HCT116 (cell line): Measurements from ENCODE around the gene RNF148. TPM values are rescaled to one million over a fixed set of nuclear protein-coding genes. Genes with fewer than 3 reads are reported as not detected.

Source experiments
- ATAC-seq: fragments of 200-7000 bp; cut with Tn5 transposase; 2 replicates; pipeline ENCODE4 v1.9.1; 2020; ENCODE audit warnings: mild to moderate bottlenecking, moderate library complexity
- BruUV-seq: library from RNA; stranded (reverse); fragments of 400-500 nt; replicated peaks from 2 replicates; lab custom pipeline; 2021; lab: Mats Ljungman, UMichigan
- CTCF ChIA-PET: fragments of 300-600 bp; sonication (Branson Sonifier 250); formaldehyde crosslinking; loops from one replicate; lab custom pipeline; 2021; ENCODE audit warnings: antibody characterized with exemption; lab: Charles Lee
- POLR2A ChIA-PET: fragments of 300-600, 350-600 bp; sonication (Branson Sonifier 250); formaldehyde crosslinking; loops from one replicate; lab custom pipeline; 2021; ENCODE audit warnings: antibody characterized with exemption; lab: Charles Lee
- RAD21 ChIA-PET, 2 experiments: fragments of 300-600 bp; sonication (Branson Sonifier 250); formaldehyde crosslinking; loops; one replicate each; lab custom pipeline; 2023; ENCODE audit warnings: low total read pairs in 2 of 2; ENCODE audit not compliant: uncharacterized antibody in 2 of 2, unreplicated experiment in 2 of 2, low non-redundant PET in 1 of 2; lab: Charles Lee
- DNase-seq: peaks from one replicate; pipeline ENCODE4 v3.0.0-alpha.2; 2010; ENCODE audit warnings: low read depth, low spot score
- H2AFZ ChIP-seq: fragments of 200-600 bp; shearing (Covaris generic), sonication (generic); 2 replicates; pipeline ENCODE4 v1.6.1; 2017; ENCODE audit warnings: low read depth, mixed run types, mixed read lengths, antibody characterized with exemption, low read length; ENCODE audit not compliant: poor library complexity, severe bottlenecking
- H3K27ac ChIP-seq: 2 replicates; pipeline ENCODE4 v1.5.1; 2012; ENCODE audit warnings: low read depth, low read length
- H3K27me3 ChIP-seq: fragments of 200-600 bp; sonication (generic); 2 replicates; pipeline ENCODE4 v1.6.1; 2016; ENCODE audit warnings: mixed run types, low read length, mixed read lengths; ENCODE audit not compliant: insufficient read depth
- H3K36me3 ChIP-seq, 2 experiments: fragments of 200-500 bp in 1 of 2; fragments of 200-600 bp in 1 of 2; sonication (Bioruptor generic) in 1 of 2; sonication (generic) in 1 of 2; 2 replicates each; pipeline versions ENCODE4 v1.5.1 to v1.6.1; 2014 to 2016; ENCODE audit warnings: low read length in 2 of 2, inconsistent platforms in 1 of 2, mixed read lengths in 1 of 2, mixed run types in 1 of 2; ENCODE audit not compliant: insufficient read depth in 2 of 2, control insufficient read depth in 1 of 2
- H3K4me1 ChIP-seq, 2 experiments: fragments of 200-600 bp in 1 of 2; sonication (generic) in 1 of 2; 2 replicates each; pipeline versions ENCODE4 v1.5.1 to v1.6.1; 2012 to 2017; ENCODE audit warnings: low read length in 2 of 2, inconsistent platforms in 1 of 2, mild to moderate bottlenecking in 1 of 2, mixed read lengths in 1 of 2, mixed run types in 1 of 2, moderate library complexity in 1 of 2; ENCODE audit not compliant: insufficient read depth in 2 of 2, control insufficient read depth in 1 of 2
- H3K4me2 ChIP-seq: fragments of 200-600 bp; sonication (generic); 2 replicates; pipeline ENCODE4 v1.6.1; 2017; ENCODE audit warnings: mixed run types, low read length, mixed read lengths
- H3K4me3 ChIP-seq, 2 experiments: fragments of 200-600 bp in 1 of 2; sonication (generic) in 1 of 2; replicated peaks in 1 of 2; 2 replicates each; pipeline ENCODE4 v1.5.1; 2011 to 2016; ENCODE audit warnings: low read length in 2 of 2, control low read depth in 1 of 2, low read depth in 1 of 2, mild to moderate bottlenecking in 1 of 2, mixed read lengths in 1 of 2, mixed run types in 1 of 2
- H3K79me2 ChIP-seq: fragments of 200-600 bp; sonication (generic); 2 replicates; pipeline ENCODE4 v1.6.1; 2017; ENCODE audit warnings: mild to moderate bottlenecking, mixed run types, low read length, moderate library complexity, mixed read lengths; ENCODE audit not compliant: insufficient read depth
- H3K9ac ChIP-seq: fragments of 200-600 bp; sonication (generic); 2 replicates; pipeline ENCODE4 v1.6.1; 2016; ENCODE audit warnings: low read length, mixed read lengths
- H3K9me2 ChIP-seq: fragments of 200-600 bp; sonication (generic), shearing (Covaris generic); 2 replicates; pipeline ENCODE4 v1.6.1; 2017; ENCODE audit warnings: mixed run types, mild to moderate bottlenecking, moderate library complexity; ENCODE audit not compliant: insufficient read depth
- H3K9me3 ChIP-seq, 2 experiments: fragments of 200-500 bp in 1 of 2; fragments of 200-600 bp in 1 of 2; sonication (Bioruptor generic) in 1 of 2; sonication (generic) in 1 of 2; 2 replicates each; pipeline ENCODE4 v1.6.1; 2014 to 2017; ENCODE audit warnings: low read length in 2 of 2, mixed read lengths in 2 of 2, inconsistent platforms in 1 of 2, low read depth in 1 of 2, mild to moderate bottlenecking in 1 of 2, mixed run types in 1 of 2, moderate library complexity in 1 of 2; ENCODE audit not compliant: control insufficient read depth in 1 of 2, insufficient read depth in 1 of 2
- H4K20me1 ChIP-seq: fragments of 200-600 bp; sonication (generic), shearing (Covaris generic); 2 replicates; pipeline ENCODE4 v1.6.1; 2017; ENCODE audit warnings: mixed run types, mild to moderate bottlenecking, moderate library complexity; ENCODE audit not compliant: insufficient read depth
- CBX3 ChIP-seq: IDR thresholded peaks from 2 replicates; pipeline ENCODE4 v1.6.1; 2012; ENCODE audit warnings: low read depth
- CEBPB ChIP-seq: IDR thresholded peaks from 2 replicates; pipeline ENCODE4 v1.6.1; 2012; ENCODE audit warnings: low read depth
- EGR1 ChIP-seq: IDR thresholded peaks from 2 replicates; pipeline ENCODE4 v1.6.1; 2012; ENCODE audit warnings: low read depth
- ELF1 ChIP-seq: IDR thresholded peaks from 2 replicates; pipeline ENCODE4 v1.6.1; 2012; ENCODE audit warnings: low read depth, borderline replicate concordance
- EZH2 ChIP-seq: fragments of 200-600 bp; sonication (generic); IDR thresholded peaks from 2 replicates; pipeline ENCODE4 v1.6.1; 2017; ENCODE audit warnings: antibody characterized with exemption, mixed run types
- FOSL1 ChIP-seq: IDR thresholded peaks from 2 replicates; pipeline ENCODE4 v1.6.1; 2012; ENCODE audit warnings: low read depth
- JUND ChIP-seq: IDR thresholded peaks from 2 replicates; pipeline ENCODE4 v1.6.1; 2012
- POLR2A ChIP-seq: IDR thresholded peaks from 2 replicates; pipeline ENCODE4 v1.7.0; 2011; ENCODE audit warnings: borderline replicate concordance; ENCODE audit not compliant: insufficient read depth, insufficient read length; ENCODE audit errors: extremely low read depth
- POLR2AphosphoS5 ChIP-seq: IDR thresholded peaks from 2 replicates; pipeline ENCODE4 v1.6.1; 2011; ENCODE audit warnings: mild to moderate bottlenecking, low read depth, low read length, moderate library complexity
- RAD21 ChIP-seq: IDR thresholded peaks from 2 replicates; pipeline ENCODE4 v1.6.1; 2012; ENCODE audit warnings: low read depth, mild to moderate bottlenecking
- SIN3A ChIP-seq: IDR thresholded peaks from 2 replicates; pipeline ENCODE4 v1.6.1; 2012; ENCODE audit warnings: low read depth
- SP1 ChIP-seq: IDR thresholded peaks from 2 replicates; pipeline ENCODE4 v1.6.1; 2012; ENCODE audit warnings: low read depth
- SRF ChIP-seq: IDR thresholded peaks from 2 replicates; pipeline ENCODE4 v1.6.1; 2012; ENCODE audit warnings: low read depth
- TCF7L2 ChIP-seq: IDR thresholded peaks from 2 replicates; pipeline ENCODE4 v1.7.0; 2011; ENCODE audit warnings: borderline replicate concordance, inconsistent platforms; ENCODE audit not compliant: insufficient read depth, insufficient read length; ENCODE audit errors: extremely low read depth
- ZFX ChIP-seq: fragments of 450-650 bp; IDR thresholded peaks from 2 replicates; pipeline ENCODE4 v1.6.1; 2017
- ZNF274 ChIP-seq: fragments of 200-500 bp; sonication (Bioruptor generic); IDR thresholded peaks from 2 replicates; pipeline ENCODE4 v1.6.1; 2014; ENCODE audit warnings: mild to moderate bottlenecking, low read depth, low read length, inconsistent platforms
- intact Hi-C: fragments of 100-400 bp; cut with micrococcal nuclease; formaldehyde crosslinking; loops from 2 replicates; pipeline ENCODE4 v1.10.0; 2022
- total RNA-seq: library from RNA; stranded (reverse); gene quantifications from one replicate; pipeline ENCODE4 v1.2.1, GENCODE V29; 2021; ENCODE audit not compliant: unreplicated experiment
- TF ChIP-seq, protein P1 (sequence below): IDR thresholded peaks from 2 replicates; pipeline ENCODE4 v1.6.1; 2012
- TF ChIP-seq, protein P2 (sequence below): IDR thresholded peaks from 2 replicates; pipeline ENCODE4 v1.6.1; 2012; ENCODE audit warnings: low read depth
- TF ChIP-seq, protein P3 (sequence below): IDR thresholded peaks from 2 replicates; pipeline ENCODE4 v1.6.1; 2012
- TF ChIP-seq, protein P4 (sequence below), 3 experiments: fragments of 200-600 bp in 1 of 3; sonication (generic) in 1 of 3; IDR thresholded peaks in 2 of 3; conservative IDR thresholded peaks in 1 of 3; 2 replicates each; pipeline ENCODE4 v1.5.1; 2012 to 2017; ENCODE audit warnings: low read depth in 2 of 3, low read length in 2 of 3, antibody characterized with exemption in 1 of 3, borderline replicate concordance in 1 of 3, control low read depth in 1 of 3, mild to moderate bottlenecking in 1 of 3, mixed read lengths in 1 of 3, mixed run types in 1 of 3, moderate library complexity in 1 of 3; ENCODE audit not compliant: insufficient read depth in 1 of 3

The RNF148 gene
- total RNA-seq, 1 experiment from 2014 or later = 0.22 TPM

DNA sequence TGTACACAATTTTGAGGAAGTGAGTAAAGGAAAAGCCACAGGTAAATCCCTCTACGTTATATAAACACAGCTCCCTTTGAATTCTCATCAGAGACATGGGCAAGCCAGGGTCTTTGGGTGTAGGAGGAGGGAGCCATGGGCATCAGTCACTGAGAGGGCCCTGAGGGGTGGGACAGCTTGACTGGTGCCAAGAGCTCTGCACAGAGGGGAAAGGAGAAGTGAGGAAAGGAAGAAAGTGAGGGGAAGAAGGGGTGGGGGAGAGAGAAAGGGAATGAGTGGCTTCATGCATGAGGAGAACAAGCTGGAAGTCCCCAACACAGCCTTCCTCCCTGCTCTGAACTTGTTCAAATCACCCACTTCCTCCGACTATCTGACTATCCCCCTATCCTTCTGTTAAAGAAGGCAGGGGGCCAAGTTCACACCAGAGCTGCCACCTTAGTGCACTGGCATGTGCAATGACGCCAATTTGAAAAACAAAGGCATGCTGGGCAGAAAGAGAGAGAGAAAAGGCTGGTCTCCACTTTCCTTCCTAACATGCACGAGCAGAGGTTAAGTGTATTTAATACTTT, 16.4 kb upstream of the RNF148 start:
- Histone ChIP-seq H2AFZ (no peak overlapping the region), H3K27me3 (no peaks in the 10 kb centered on the region), H3K9ac (no peak overlapping the region), H4K20me1 (no peaks in the 10 kb centered on the region; the same call in 1 of the 2 replicates)
- intact Hi-C loops = no loop called here
- no peak for TF ChIP-seq SRF
- no peak for TF ChIP-seq ZFX
- TF ChIP-seq EZH2 = no peak
- TF ChIP-seq, protein P1, sequence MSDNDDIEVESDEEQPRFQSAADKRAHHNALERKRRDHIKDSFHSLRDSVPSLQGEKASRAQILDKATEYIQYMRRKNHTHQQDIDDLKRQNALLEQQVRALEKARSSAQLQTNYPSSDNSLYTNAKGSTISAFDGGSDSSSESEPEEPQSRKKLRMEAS = no peak
- TF ChIP-seq FOSL1 = no peak
- no peak for TF ChIP-seq JUND
- TF ChIP-seq SIN3A = no peak
- TF ChIP-seq ELF1 = no peak
- no peak for TF ChIP-seq CBX3
- no peak for TF ChIP-seq EGR1
- TF ChIP-seq, protein P2, sequence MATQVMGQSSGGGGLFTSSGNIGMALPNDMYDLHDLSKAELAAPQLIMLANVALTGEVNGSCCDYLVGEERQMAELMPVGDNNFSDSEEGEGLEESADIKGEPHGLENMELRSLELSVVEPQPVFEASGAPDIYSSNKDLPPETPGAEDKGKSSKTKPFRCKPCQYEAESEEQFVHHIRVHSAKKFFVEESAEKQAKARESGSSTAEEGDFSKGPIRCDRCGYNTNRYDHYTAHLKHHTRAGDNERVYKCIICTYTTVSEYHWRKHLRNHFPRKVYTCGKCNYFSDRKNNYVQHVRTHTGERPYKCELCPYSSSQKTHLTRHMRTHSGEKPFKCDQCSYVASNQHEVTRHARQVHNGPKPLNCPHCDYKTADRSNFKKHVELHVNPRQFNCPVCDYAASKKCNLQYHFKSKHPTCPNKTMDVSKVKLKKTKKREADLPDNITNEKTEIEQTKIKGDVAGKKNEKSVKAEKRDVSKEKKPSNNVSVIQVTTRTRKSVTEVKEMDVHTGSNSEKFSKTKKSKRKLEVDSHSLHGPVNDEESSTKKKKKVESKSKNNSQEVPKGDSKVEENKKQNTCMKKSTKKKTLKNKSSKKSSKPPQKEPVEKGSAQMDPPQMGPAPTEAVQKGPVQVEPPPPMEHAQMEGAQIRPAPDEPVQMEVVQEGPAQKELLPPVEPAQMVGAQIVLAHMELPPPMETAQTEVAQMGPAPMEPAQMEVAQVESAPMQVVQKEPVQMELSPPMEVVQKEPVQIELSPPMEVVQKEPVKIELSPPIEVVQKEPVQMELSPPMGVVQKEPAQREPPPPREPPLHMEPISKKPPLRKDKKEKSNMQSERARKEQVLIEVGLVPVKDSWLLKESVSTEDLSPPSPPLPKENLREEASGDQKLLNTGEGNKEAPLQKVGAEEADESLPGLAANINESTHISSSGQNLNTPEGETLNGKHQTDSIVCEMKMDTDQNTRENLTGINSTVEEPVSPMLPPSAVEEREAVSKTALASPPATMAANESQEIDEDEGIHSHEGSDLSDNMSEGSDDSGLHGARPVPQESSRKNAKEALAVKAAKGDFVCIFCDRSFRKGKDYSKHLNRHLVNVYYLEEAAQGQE = no peak
- no peak for TF ChIP-seq TCF7L2
- no peak for TF ChIP-seq CEBPB
- TF ChIP-seq, protein P3, sequence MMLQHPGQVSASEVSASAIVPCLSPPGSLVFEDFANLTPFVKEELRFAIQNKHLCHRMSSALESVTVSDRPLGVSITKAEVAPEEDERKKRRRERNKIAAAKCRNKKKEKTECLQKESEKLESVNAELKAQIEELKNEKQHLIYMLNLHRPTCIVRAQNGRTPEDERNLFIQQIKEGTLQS = no peak
- no peak for TF ChIP-seq POLR2A
- TF ChIP-seq ZNF274 = no peak
- TF ChIP-seq, protein P4, sequence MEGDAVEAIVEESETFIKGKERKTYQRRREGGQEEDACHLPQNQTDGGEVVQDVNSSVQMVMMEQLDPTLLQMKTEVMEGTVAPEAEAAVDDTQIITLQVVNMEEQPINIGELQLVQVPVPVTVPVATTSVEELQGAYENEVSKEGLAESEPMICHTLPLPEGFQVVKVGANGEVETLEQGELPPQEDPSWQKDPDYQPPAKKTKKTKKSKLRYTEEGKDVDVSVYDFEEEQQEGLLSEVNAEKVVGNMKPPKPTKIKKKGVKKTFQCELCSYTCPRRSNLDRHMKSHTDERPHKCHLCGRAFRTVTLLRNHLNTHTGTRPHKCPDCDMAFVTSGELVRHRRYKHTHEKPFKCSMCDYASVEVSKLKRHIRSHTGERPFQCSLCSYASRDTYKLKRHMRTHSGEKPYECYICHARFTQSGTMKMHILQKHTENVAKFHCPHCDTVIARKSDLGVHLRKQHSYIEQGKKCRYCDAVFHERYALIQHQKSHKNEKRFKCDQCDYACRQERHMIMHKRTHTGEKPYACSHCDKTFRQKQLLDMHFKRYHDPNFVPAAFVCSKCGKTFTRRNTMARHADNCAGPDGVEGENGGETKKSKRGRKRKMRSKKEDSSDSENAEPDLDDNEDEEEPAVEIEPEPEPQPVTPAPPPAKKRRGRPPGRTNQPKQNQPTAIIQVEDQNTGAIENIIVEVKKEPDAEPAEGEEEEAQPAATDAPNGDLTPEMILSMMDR (IDR thresholded peaks at IDR 0.05 in 2 of 3, conservative IDR thresholded peaks at IDR 0.05 in 1 of 3; ENCODE audit: borderline replicate concordance in 1 of 3, insufficient read depth in 1 of 3, low read depth in 2 of 3, low read length in 2 of 3) = no peak
- TF ChIP-seq RAD21 = no peak
- no peak for TF ChIP-seq POLR2AphosphoS5
- no peak for TF ChIP-seq SP1
- TF ChIP-seq, all 23 proteins: peak for 0
- Histone ChIP-seq H3K4me1 (no peaks in the 10 kb centered on the region), H3K79me2 (no peaks in the 10 kb centered on the region), H3K27ac (no peak overlapping the region), H3K36me3 (no peaks in the 10 kb centered on the region), H3K9me3 (no peaks in the 10 kb centered on the region), H3K9me2 (no peaks in the 10 kb centered on the region), H3K4me3 (no peak overlapping the region), H3K4me2 (no peak overlapping the region)
- RAD21 ChIA-PET = no interaction called here
- ATAC-seq = no peak
- POLR2A ChIA-PET = interaction anchor here (0.6 kb wide), 1 partner anchor 335 kb away, joined by 4 read pairs; no protein-coding TSS in a partner anchor
- DNase-seq = no peak
- CTCF ChIA-PET = no interaction called here
- BruUV-seq = no TSS peak
